Adrenal gland (tissue), 19 donors: ENCODE measurements around the gene USP2. TPM values are rescaled to one million over a fixed set of nuclear protein-coding genes. Genes with fewer than 3 reads are reported as not detected.

Experiments used
- DNase-seq, 7 donors: peaks; one replicate each; pipeline ENCODE4 v3.0.0-alpha.2; 2019 to 2020
- H3K27ac ChIP-seq, 5 donors: fragments of 200-600 bp; sonication (generic) in 4 of 5; 1 replicate in 3 of 5; 2 replicates in 2 of 5; pipeline versions ENCODE4 v1.5.1 to v1.8.0; 2016 to 2020; ENCODE audit warnings: mild to moderate bottlenecking in 1 of 5
- H3K27me3 ChIP-seq: fragments of 200-600 bp; 2 replicates; pipeline ENCODE4 v1.8.0; 2021
- H3K36me3 ChIP-seq, 2 donors: fragments of 200-600 bp; replicated peaks in 1 of 2; 1 replicate in 1 of 2; 2 replicates in 1 of 2; pipeline versions ENCODE4 v1.5.1 to v1.8.0; 2018 to 2022
- H3K4me1 ChIP-seq, 2 donors: fragments of 200-600 bp; replicated peaks in 1 of 2; 1 replicate in 1 of 2; 2 replicates in 1 of 2; pipeline versions ENCODE4 v1.5.1 to v1.8.0; 2018 to 2021
- H3K4me3 ChIP-seq, 4 donors: fragments of 200-600 bp; sonication (generic) in 3 of 4; one replicate each; pipeline ENCODE4 v1.5.1; 2016 to 2018
- H3K9me3 ChIP-seq, 3 donors: fragments of 200-600 bp; sonication (generic) in 1 of 3; replicated peaks in 1 of 3; 1 replicate in 2 of 3; 2 replicates in 1 of 3; pipeline versions ENCODE4 v1.5.1 to v1.8.0; 2016 to 2021
- CTCF ChIP-seq, 6 experiments: fragments of 450-650 bp in 4 of 6; fragments of 200-600 bp in 2 of 6; sonication (generic) in 1 of 6; IDR thresholded peaks; 1 replicate in 5 of 6; 2 replicates in 1 of 6; pipeline versions ENCODE4 v1.5.1 to v1.8.0; 2016 to 2021; ENCODE audit warnings: antibody characterized with exemption in 6 of 6, mild to moderate bottlenecking in 2 of 6, moderate library complexity in 1 of 6
- POLR2A ChIP-seq, 2 donors: fragments of 450-650 bp; IDR thresholded peaks; one replicate each; pipeline ENCODE4 v1.6.1; 2017; ENCODE audit warnings: antibody characterized with exemption in 2 of 2, mild to moderate bottlenecking in 2 of 2, moderate library complexity in 1 of 2
- WGBS, 4 donors: extraction: QIAGEN DNeasy Blood & Tissue Kit in 2 of 4; methylation state at CpG; one replicate each; pipeline versions ENCODE4 v1.1.5 to v1.1.7; 2013 to 2017; 5-methylcytosine and 5-hydroxymethylcytosine counted together
- intact Hi-C, 2 donors: fragments of 100-400 bp; cut with DNase I; formaldehyde crosslinking; loops; one replicate each; pipeline versions ENCODE4 v1.14.1 to v1.15.0; 2022 to 2023
- long read RNA-seq, 10 donors: library from polyadenylated mRNA in 3 of 10; unstranded in 2 of 10; stranded (forward) in 1 of 10; transcript quantifications; one replicate each; pipeline ENCODE4 v2.0.0 and lab custom pipeline, GENCODE V29; 2021 to 2026
- polyA plus RNA-seq, 3 donors: library from polyadenylated mRNA; stranded (reverse); fragments of 200-250 nt in 2 of 3; fragments of 350-450 nt in 1 of 3; fragmentation: Illumina TruSeq in 1 of 3; extraction: RNeasy Lipid Tissue Mini Kit (QIAGEN cat#74804) in 1 of 3; gene quantifications; one replicate each; pipeline ENCODE4 v1.2.3, GENCODE V29; 2013 to 2014
- total RNA-seq, 9 donors: library from RNA; depleted of rRNA in 4 of 9; stranded (reverse); fragments of >200 nt in 4 of 9; fragments of 120-200 nt in 1 of 9; fragmentation: NEBNext Ultra II Directional in 1 of 9; extraction: Animal tissue kit (Norgen Biotek cat#: 25700) in 1 of 9; gene quantifications; one replicate each; pipeline versions ENCODE4 v1.1.0 to v1.2.4, GENCODE V29; 2013 to 2023
- donor health status: healthy with polysubstance abuse.
- donor health status: Bipolar disorder and iron deficiency.
- donor health status: DM: yes; HTN: yes; CAD: no.
- donor health status: DM: no; HTN: no; CAD: no.
- donor health status: DM: no; HTN: no; CAD: no.
- donor health status: DM: yes; HTN: yes; CAD: no.

The USP2 gene
- total RNA-seq (10 to 100 TPM in 4 of 9 donors, 1 to 10 TPM in 5; 1.8 to 28.7 (median 9.6) TPM), polyA plus RNA-seq (10 to 100 TPM in 1 of 3 donors, 1 to 10 TPM in 2; 4.6 to 11.8 (median 9.1) TPM)
- long read RNA-seq, donor 1, partial matches to known transcripts: 0 of 1 reads
- long read RNA-seq, donor 1, other reads (novel, unspliced or antisense): 0 of 1 reads
- long read RNA-seq, donor 2, partial matches to known transcripts: 0 of 1 reads
- long read RNA-seq, donor 2, other reads (novel, unspliced or antisense): 0 of 1 reads
- long read RNA-seq, donor 3: 0 reads
- long read RNA-seq, donor 4, partial matches to known transcripts: 0 of 4 reads
- long read RNA-seq, donor 4, other reads (novel, unspliced or antisense): 3 of 4 reads
- long read RNA-seq, donor 5, transcript USP2-204 (12 exons, 1,704 nt): major isoform, 7 of 16 reads
- long read RNA-seq, donor 5, partial matches to known transcripts: 1 of 16 reads
- long read RNA-seq, donor 5, other reads (novel, unspliced or antisense): 5 of 16 reads
- long read RNA-seq, donor 6, partial matches to known transcripts: 1 of 11 reads
- long read RNA-seq, donor 6, other reads (novel, unspliced or antisense): 10 of 11 reads
- long read RNA-seq, donor 7: 0 reads
- long read RNA-seq, donor 8: 0 reads
- long read RNA-seq, donor 9: 0 reads
- long read RNA-seq, donor 10, partial matches to known transcripts: 0 of 1 reads
- long read RNA-seq, donor 10, other reads (novel, unspliced or antisense): 0 of 1 reads

- WGBS, 4 donors: 0 to 1% (median 1%) methylated on average over 24 to 54 of the region's 54 CpGs
- TF ChIP-seq POLR2A (IDR thresholded peaks at IDR 0.05) (peak in 1 of 2 donors; percentile 80), CTCF (IDR thresholded peaks at IDR 0.05) (peak; percentile 83 to 97 (median 86))
- H3K27ac ChIP-seq: peak within 1 kb of the TSS in 3 of 5 donors; percentile 24 to 71 (median 55)
- intact Hi-C loops: loop anchor here in 1 of 2 donors (10.0 kb wide), 1 partner anchor 93 kb away; no protein-coding TSS in a partner anchor
- no peaks in the 10 kb centered on the region for H3K36me3 ChIP-seq
- H3K4me1 ChIP-seq: peaks cover 9 to 18% of the 10 kb centered on the region in 2 donors
- H3K9me3 ChIP-seq: no peaks in the 10 kb centered on the region
- H3K27me3 ChIP-seq: no peaks in the 10 kb centered on the region
- H3K4me3 ChIP-seq: peak within 1 kb of the TSS in 2 of 4 donors; percentile 41 to 60
- peak; percentile 97 to 99 (median 97) for DNase-seq
These were observed at the start of gene USP2 for GRCh38 chr11:119381181-119381988. Gene USP2, minus strand, starts transcription at chr11:119381690. Its CDS starts 8,210 bp downstream, at chr11:119373480.

GRCh38 chr11:119427279-119427678 is 45.8 kb upstream of the USP2 start:
- 58 to 78% (median 65%) methylated on average over 5 of the region's 5 CpGs for WGBS, 4 donors
- TF ChIP-seq POLR2A (IDR thresholded peaks at IDR 0.05) (no peak), CTCF (IDR thresholded peaks at IDR 0.05) (no peak)
- peak in 3 of 7 donors; percentile 47 to 60 (median 50) for DNase-seq

GRCh38 chr11:119426142-119426541 is 44.7 kb upstream of the USP2 start:
- intact Hi-C loops: no loop called here
- TF ChIP-seq CTCF (IDR thresholded peaks at IDR 0.05) (no peak), POLR2A (IDR thresholded peaks at IDR 0.05) (no peak)
- Histone ChIP-seq H3K9me3 (no peaks in the 10 kb centered on the region), H3K27me3 (peaks cover 16% of the 10 kb centered on the region), H3K27ac (no peak overlapping the region), H3K4me3 (no peak overlapping the region), H3K4me1 (no peaks in the 10 kb centered on the region), H3K36me3 (no peaks in the 10 kb centered on the region)
- WGBS, 4 donors: 63 to 90% (median 67%) methylated on average over 3 to 4 of the region's 4 CpGs
- no peak for DNase-seq

More at GRCh38 chr11:119427279-119427678, 45.8 kb upstream of the USP2 start:
- no peak overlapping the region for H3K27ac ChIP-seq
- H3K4me3 ChIP-seq: no peak overlapping the region
- no peaks in the 10 kb centered on the region for H3K36me3 ChIP-seq
- intact Hi-C loops: no loop called here
- H3K9me3 ChIP-seq: no peaks in the 10 kb centered on the region
- peaks cover 6% of the 10 kb centered on the region for H3K27me3 ChIP-seq
- H3K4me1 ChIP-seq: peaks cover 1 to 2% of the 10 kb centered on the region in 2 donors
